GM20431 (cell line): Measurements from ENCODE around the gene P2RX1.

Experiments used
- in situ Hi-C: fragments of 300-500 bp; cut with MseI, MboI; formaldehyde crosslinking; loops from one replicate; pipeline ENCODE4 v1.15.0; 2020; ENCODE audit warnings: low sequenced_read_pairs; ENCODE audit not compliant: unreplicated experiment

Gene P2RX1

DNA sequence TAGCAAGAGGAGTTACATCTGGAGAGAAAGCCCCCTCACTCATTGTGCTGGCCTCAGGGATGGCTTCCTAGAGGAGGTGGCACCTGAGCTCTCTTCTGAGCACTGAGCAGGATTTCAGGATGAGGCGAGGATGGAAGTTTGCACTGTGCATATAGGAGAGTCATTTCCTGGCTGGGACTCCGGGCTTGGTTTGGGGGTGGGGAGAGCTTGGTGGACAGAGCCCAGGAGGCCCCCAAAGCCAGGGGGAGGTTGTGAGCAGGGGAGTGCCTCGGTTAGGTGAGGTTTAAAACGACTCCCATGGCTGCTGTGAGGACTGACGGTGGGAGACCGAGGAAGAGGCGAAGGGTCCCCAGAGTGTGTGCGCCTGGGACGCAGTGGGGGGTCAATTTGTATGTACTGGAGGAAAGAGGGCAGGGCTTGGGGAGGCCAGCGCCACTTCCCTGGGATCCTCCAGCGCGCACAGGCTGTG is 24.6 kb downstream of the P2RX1 start:
- in situ Hi-C loops = no loop called here

DNA sequence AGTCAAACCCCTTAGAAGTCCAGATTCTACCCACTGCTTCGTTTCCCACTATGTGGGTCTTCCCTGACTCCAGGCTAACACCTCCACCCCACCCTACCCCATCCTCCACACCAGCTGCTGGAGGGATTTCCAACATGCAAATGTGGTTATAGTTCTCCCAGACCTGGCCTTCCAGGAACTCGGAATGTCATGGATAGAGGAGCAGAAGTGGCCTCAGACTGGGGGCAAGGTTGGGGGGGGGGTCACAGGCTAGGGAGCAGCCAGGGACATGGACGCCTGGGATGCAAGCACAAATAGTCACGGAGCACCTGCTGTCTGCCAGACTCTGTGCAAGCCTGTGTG is 25.4 kb downstream of the P2RX1 start:
- in situ Hi-C loops = no loop called here

DNA sequence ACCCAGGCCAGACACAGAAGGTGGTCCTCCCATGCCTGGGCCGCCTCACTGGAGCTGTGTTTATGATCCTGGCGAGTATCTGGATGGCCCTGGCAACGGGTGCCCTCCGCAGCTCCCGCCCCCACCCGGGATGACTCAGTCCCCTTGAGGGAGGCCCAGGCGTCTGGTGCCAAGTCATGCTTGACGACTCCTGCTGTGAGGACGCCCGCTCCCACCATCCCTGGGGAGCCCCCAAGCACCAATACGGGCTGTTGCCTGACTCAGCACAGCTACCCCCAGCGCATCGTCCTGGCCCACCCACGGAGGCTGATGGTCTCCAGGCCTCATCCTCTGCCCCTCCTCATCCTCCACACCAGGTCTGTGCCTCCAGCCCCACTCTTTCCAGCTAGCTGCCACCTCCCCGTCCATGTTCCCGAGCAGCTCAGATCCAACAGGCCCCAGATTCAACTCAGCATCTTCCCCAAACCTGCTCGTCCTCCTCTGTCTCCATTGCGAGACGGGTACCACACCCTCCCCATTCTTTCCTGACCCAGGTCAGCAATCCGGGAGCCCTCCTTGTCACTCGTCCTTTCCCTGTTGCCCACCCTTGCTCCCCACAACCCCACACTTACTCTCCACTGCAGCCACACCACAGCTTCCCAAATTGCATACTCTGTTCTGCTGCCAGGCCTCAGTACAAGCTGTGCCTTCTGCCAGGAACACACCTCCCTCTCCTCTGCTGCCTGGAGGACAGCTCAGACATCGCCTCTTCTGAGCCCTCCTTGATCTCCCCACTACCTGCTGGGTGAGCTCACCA is 26.0 kb downstream of the P2RX1 start:
- in situ Hi-C loops = no loop called here

DNA sequence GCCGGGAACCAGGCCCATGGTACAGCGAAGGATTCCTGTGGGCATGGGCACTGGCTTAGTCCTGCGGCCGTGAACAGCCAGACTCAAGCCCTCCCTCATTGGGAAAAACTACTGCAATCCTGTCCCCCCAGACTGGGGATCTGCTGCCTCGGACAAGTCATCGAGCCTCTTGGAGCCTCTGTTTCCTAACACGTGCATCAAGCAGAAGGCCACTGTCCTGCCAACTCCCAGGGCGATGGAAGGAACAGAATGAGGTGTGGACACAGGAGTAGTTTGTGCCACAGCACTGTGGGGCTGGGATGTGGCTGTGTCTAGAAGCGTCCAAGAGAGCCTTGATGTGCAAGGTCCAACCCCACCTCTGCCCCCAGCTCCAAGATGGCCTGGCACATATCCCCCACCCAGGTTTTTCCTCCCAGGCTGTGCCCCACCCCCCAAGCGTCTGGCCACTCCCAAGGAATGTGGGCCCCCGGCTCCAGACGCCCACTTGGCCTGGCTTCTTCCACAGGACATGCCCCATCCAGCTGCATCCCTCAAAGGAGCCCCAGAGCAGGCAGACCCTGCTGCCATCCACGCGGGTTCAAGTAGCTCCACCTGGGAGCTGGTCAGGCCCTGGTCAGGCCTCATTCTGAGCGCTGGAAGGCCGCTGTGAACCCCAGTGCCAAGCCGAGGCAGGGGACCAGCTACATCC is 26.8 kb downstream of the P2RX1 start:
- in situ Hi-C loops = no loop called here

DNA sequence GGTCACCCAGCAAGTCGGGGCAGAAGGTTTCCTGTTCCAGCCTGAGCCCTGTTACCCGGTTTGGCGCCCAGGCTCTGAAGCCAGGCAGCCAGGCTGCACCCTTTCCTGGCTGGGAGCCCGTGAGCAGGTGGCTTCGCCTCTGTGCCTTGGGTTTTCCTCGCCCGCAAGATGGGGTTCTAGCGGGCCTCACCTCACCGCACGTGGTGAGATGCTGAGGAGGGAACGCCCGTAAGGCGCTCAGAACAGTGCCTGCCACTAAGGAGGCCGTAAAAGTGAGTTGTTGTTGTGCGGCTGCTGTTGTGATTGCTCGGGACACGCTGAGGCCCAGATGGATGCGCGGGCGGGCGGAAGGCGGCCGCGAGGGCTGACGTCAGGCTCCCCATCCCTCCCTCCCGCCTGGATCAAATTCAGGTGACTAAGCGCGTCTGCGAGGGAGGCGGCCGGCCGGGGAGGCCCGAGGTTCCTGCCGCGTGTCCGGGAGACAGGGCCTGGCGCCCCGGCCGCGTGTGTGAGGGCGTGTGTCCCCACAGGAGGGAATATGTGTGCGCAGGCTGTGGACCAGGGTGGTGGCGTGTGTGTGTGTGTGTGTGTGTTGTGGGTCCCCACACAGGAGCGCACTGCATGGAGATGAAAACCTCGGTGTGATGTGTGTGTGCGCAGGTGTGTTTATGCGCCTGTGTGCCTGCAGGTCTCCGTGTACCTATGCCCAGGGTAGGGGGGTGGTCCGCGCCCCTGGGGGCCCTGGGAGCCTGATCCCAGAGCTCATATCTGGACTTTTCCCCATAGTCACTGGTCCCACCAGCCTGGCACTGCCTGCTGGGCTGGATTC is 27.7 kb downstream of the P2RX1 start:
- in situ Hi-C loops = no loop called here

DNA sequence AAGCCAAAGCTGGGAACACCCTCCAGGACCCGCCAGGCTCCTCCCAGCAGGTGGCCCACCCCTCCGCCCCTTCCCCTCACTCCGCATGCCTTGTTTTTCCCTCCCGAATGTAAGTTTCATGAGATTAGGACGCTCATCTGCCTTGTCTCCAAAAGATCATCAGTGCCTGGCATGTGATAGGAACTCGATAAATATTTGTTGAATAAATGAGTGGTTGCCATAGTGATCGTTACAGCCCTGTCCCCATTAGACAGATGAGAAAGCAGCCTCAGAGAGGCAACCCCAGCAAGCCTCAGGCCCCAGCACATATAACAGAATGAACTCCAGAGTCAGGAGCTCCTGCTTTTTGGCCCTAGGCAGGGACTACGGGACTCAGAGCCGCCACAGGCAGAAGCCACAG is 28.5 kb downstream of the P2RX1 start:
- in situ Hi-C loops = no loop called here

DNA sequence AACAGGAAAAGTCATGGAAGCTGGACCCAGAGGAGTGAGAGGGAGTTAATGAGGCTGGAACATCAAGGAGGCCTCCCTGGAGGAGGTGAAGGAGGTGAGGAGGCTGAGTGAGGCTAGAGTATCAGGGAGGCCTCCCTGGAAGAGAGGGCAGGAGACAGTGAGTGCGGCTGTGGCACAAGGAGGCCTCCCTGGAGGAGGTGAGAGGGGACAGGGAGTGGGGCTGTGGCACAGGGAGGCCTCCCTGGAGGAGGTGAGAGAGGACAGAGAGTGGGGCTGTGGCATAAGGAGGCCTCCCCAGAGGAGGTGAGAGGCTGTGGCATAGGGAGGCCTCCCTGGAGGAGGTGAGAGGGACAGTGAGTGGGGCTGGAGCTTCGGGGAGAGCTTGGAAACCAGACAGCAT is 28.9 kb downstream of the P2RX1 start:
- in situ Hi-C loops = no loop called here

DNA sequence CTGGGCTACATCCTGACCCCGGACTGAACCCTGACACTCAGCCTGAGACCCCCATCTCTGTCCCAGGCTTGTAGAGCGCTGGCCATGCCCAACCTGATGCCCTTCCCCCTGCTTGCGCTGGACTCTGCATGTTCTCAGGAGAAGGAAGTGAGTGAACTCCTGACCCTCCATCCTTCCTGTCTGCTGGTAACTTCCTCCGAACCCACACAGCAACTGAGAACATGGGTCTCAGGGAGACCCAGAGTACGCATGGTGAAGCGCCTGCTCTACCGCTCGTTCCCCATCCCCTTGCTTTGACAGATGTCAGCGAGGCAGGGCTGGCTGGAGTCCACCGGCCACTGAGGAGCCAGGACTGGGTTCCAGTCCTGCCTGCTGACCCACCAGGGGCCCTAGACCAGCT is 29.5 kb downstream of the P2RX1 start:
- in situ Hi-C loops = no loop called here

DNA sequence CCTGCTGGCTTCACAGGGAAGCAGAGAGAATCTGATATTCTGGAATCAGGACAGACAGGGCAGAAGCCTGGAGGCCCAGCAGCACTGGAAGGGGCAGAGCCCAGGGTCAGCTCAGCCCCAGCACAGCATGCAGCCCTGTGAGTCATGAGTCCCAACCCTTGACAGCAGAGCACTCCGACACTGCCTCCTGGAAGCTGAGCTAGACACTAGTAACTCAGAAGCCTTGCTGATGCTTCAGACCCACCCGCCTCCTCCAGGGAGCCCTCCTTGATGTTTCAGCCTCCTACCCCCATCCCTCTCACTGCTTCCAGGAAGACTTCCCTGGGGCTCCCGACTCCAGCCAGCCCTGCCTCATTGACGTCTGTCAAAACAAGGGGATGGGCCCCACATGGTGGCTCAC is 30.3 kb downstream of the P2RX1 start:
- in situ Hi-C loops = no loop called here

DNA sequence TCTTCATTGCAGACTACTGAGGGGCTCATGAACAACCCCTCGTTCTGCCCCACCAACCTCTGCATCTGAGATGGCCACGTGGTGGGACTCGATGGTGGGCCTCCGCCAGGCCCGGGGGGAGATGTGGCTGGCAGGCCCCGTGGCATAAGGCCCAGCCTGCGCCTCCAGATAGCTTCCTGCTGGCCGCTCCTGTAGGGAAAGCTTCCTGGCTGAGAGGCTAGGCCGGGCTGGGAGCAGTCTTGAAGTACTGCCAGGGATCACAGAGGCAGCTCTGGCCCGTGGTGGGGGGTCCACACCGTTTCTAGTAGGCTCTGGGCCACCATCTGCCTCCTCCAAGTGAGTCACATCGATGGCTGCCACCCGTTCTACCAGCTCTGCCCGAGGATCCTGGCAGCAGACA is 31.0 kb downstream of the P2RX1 start:
- in situ Hi-C loops = no loop called here

DNA sequence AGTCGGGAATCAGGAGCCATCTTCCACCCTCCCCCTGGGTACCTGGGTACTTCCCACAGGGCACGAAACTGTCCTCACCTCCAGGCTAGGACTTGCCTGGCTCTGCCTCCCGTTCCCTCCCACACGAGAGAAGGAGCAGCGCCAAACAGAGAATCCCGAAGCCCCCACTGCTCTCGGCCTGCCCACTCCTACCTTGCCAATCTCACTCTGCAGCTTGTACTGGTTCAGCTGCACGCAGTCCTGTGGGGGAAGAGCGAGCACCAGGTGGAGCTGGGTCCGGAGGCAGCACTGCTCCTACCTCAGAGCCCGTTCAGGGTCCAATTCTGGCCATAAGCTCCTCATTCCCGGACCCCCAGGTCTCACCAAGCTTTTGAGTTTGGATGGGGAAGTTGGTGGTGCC is 32.1 kb downstream of the P2RX1 start:
- in situ Hi-C loops = no loop called here

DNA sequence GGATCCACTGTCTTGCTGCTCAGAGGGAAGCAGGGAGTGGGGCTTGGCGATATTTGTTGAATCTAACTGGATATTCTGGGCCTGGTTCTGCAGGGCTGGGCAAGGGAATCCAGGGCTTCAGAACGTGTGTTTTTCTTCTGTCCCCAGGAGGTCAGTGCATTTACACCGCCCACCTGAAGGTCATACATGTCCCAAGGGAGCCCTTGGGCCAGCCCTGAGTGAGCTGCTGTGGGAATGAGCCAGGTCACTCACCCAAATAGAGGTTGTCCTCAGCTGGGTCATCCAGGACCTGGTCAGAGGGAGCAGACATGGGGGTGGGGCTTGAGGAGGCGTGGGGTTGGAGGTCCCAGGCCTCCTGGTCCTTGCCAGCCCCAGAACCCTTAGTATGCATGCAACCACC is 34.0 kb downstream of the P2RX1 start:
- in situ Hi-C loops = no loop called here

DNA sequence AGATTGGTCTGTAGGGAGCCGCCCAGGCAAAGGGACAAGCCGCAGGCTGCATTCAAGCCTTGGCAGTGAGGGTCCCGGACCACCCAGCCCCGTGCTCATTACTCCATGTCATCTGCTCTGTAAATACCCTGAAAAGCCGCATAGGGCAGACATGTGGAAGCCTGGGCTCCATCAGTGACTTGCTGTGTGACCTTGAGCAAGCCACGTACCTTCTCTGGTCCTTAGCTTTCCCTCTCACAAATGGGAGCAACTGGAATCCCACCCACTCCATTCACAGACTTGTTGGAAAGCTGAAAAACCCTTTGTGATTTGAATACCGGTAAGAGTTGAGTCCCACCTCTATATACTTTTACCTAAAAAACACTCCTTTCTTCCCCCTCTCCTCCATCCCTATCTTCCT is 35.3 kb downstream of the P2RX1 start:
- in situ Hi-C loops = no loop called here

DNA sequence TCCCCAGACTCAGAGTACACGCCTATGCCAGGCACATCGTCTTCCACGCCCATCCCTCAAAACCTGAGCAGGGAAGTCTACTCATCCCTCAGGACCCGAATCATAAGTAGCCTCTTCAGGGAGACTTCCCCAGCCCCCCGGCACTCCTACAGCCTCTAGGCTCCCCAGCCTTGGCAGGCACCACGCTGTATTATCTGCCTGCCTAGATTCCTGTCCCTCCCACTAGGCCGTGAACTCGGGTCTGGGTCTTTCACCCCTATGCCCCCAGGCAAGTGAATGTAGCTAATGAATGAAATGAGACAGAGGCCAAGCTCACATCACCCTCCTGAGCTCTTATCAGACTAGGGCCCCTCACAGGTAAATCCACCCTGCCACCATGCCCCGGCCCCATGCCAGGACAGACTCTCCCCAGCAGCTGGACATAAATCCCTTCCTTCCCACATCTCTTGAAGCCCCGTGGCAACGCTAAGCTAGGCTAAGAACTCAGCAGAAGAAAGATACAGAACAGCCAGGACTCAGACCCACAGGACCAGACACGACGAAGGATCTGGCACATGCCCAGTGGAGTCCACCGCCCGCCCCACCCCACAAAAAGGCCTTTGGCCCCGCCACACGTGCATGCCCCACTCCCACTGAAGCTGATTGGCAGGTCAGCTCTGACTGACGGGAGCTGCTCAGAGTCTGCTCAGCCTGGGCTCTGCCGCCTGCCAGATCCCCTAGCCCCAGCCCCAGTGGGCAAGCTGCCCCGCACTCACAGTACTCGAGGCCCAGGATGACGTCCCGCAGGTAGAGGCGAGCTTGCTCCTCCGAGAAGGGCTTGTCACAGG is 36.5 kb downstream of the P2RX1 start:
- in situ Hi-C loops = no loop called here

DNA sequence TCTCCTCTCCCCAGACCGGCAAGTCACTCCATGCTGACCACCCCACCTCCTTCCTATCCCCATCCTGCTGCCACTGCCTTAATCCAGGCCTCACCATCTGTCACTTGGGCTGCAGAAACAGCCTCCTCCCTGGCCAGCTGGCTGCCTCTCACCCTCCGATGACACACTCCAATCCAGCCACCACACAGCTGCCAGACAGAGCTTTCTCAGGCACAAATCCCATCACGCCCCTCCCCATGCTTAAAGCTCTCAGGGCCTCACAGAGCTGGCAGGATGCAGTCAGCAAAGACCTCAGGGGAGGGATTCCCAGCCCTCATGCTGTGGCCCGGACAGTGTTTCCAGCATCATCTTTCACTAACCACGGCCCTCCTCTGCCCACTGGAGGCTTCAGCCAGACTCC is 37.1 kb downstream of the P2RX1 start:
- in situ Hi-C loops = no loop called here

DNA sequence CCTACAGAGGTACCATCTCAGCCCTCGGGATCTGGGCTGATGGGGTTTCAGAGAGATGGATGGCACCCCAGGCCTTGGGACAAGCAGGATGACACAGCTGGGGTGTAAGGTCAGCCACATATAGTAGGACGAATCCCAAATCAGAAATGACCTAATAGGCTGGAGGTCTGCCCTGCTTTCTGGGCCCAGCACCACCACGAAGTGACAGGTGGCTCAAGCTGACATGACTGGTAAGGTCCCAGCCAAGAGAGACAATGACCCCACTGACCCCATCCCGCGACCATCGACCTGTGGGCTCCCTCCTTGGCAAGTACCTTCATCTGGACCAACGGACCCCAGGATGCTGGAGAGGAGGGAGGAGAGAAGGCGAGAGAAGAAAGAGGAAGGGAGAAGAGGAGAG is 39.0 kb downstream of the P2RX1 start:
- in situ Hi-C loops = no loop called here

DNA sequence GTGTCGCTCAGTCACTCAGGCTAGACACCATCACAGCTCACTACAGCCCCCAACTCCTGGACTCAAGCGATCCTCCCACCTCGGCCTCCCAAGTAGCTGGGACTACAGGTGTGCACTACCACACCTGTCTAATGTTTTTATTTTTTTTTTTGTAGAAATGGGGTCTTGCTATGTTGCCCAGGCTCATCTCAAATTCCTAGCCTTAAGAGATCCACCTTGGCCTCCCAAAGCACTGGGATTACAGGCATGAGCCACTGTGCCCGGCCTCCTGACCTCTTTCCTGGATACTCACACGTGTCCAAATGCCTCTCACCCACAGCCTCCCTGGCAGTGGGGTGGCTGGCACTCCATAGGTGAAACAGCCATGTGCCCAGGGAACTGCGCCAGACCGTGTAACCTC is 40.9 kb downstream of the P2RX1 start:
- in situ Hi-C loops = no loop called here

DNA sequence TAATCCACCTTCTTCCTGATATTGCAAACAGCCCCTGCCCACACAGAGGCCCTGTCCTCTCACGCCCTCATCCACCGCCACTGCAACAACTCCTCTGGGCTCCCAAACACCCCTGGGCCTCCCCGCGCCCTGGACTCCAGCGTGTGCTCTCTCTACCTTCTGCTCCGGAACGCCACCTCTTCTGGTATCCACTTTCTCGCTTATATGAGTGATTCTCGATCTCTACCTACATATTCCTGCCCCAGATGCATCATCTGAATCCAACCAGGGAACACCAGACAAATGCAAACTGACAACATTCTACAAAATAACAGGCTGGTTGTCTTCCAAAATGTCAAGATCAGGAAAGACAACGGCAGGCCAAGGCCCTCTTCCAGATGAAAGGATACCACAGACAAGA is 42.4 kb downstream of the P2RX1 start:
- in situ Hi-C loops = loop anchor here (25.0 kb wide), 1 partner anchor 138 kb away; no protein-coding TSS in a partner anchor

DNA sequence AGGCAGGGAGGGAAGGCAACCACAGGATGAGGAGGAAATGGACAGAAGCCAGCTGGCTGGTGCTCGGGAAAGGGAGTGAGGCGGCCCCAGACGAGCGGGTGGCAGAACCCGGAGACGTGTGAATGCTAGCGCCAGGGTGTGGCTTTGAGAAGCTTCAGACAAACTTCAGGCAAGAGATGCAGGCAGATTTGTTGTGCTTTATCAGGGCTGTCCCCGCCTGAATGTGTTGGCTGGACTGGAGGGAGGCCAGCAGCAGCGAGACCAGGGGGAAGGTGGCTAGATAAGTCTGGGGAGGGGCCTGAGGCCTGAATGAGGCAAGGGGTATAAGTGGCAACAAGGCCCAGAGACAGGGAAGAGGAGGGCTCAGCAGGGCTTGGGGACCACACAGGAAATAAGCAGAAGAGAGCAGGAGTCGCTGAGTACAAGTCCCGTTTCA is 45.4 kb downstream of the P2RX1 start:
- in situ Hi-C loops = loop anchor here (25.0 kb wide), 1 partner anchor 141 kb away; no protein-coding TSS in a partner anchor

DNA sequence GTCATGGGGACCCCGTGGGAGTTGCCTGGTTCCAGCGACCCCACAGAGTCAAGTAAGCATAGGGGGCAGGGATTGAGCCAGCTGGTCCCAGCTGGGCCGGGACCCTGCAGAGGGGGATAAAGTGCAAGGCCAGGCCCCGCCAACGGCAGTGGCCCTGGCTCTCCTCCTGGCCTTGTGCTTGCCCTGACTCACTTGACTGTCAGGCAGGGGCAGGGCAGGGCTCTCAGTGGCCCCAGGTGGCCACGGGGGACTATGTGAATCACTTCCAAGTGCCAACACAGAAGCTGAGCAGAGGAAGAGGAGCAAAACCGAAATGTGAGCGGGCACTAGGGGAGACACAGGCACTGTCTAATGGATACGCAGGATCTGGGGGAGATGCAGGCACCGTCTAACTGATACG is 48.7 kb downstream of the P2RX1 start:
- in situ Hi-C loops = loop anchor here (25.0 kb wide), 1 partner anchor 145 kb away; no protein-coding TSS in a partner anchor
